HepG2 (cell line): ENCODE results near the gene ATRAID. TPM values are rescaled to one million over a fixed set of nuclear protein-coding genes. Genes with fewer than 3 reads are reported as not detected.
A peak's percentile ranks its signal among the peaks of the same experiment; 100 is the strongest.

Source experiments
- CEBPG ChIP-seq: IDR thresholded peaks from 2 replicates; pipeline ENCODE4 v1.6.1; 2016
- HES4 ChIP-seq: sonication (generic); formaldehyde crosslinking; IDR thresholded peaks from 2 replicates; pipeline ENCODE4 v1.9.0; 2021; ENCODE audit warnings: mild to moderate bottlenecking, missing genetic modification reagents, borderline replicate concordance
- MED1 ChIP-seq: sonication (generic); formaldehyde crosslinking; IDR thresholded peaks from 2 replicates; pipeline ENCODE4 v1.4.0; 2020; ENCODE audit warnings: missing genetic modification reagents
- PHF5A ChIP-seq: IDR thresholded peaks from one replicate; pipeline ENCODE4 v1.6.1; 2018; ENCODE audit warnings: low read depth, missing genetic modification reagents; ENCODE audit not compliant: unreplicated experiment
- SNAI1 ChIP-seq: sonication (generic); formaldehyde crosslinking; IDR thresholded peaks from 2 replicates; pipeline ENCODE4 v1.5.0; 2020; ENCODE audit warnings: mild to moderate bottlenecking, missing genetic modification reagents, borderline replicate concordance
- TCF7 ChIP-seq: sonication (generic); IDR thresholded peaks from 2 replicates; pipeline ENCODE4 v1.6.1; 2016; ENCODE audit warnings: antibody characterized with exemption, low read depth
- ZNF747 ChIP-seq: sonication (generic); formaldehyde crosslinking; IDR thresholded peaks from 2 replicates; pipeline ENCODE4 v1.8.1; 2023; ENCODE audit warnings: missing genetic modification reagents, mild to moderate bottlenecking, borderline replicate concordance
- ZSCAN29 ChIP-seq: sonication (generic); formaldehyde crosslinking; conservative IDR thresholded peaks from 2 replicates; pipeline ENCODE4 v1.4.0; 2020; ENCODE audit warnings: mild to moderate bottlenecking, missing genetic modification reagents
- polyA plus RNA-seq, 8 experiments: library from polyadenylated mRNA; depleted of rRNA in 3 of 8; stranded (reverse) in 7 of 8; unstranded in 1 of 8; fragments of >200 nt; fragmentation: Illumina TruSeq in 4 of 8; extraction: Trizol in 4 of 8; gene quantifications; 2 replicates each; pipeline versions ENCODE4 v1.2.1 to v1.2.3, GENCODE V29; 2011 to 2016; ENCODE audit warnings: low read depth in 4 of 8, missing spikeins in 1 of 8, mixed read lengths in 1 of 8; ENCODE audit not compliant: insufficient read depth in 1 of 8
- total RNA-seq, 5 experiments: library from RNA; depleted of rRNA; stranded (reverse); fragments of >200 nt; fragmentation: Illumina TruSeq; extraction: Trizol; gene quantifications; 2 replicates each; pipeline ENCODE4 v1.2.3, GENCODE V29; 2016; ENCODE audit warnings: low read depth in 1 of 5
- TF ChIP-seq, protein P1 (sequence below): sonication (generic); formaldehyde crosslinking; IDR thresholded peaks from 2 replicates; pipeline ENCODE4 v1.4.0; 2020; ENCODE audit warnings: missing genetic modification reagents, mild to moderate bottlenecking, borderline replicate concordance
- TF ChIP-seq, protein P2 (sequence below): sonication (generic); formaldehyde crosslinking; IDR thresholded peaks from 2 replicates; pipeline ENCODE4 v1.8.0; 2022; ENCODE audit warnings: missing genetic modification reagents, mild to moderate bottlenecking, moderate library complexity, borderline replicate concordance
- TF ChIP-seq, protein P3 (sequence below), 2 experiments: fragments of 450-650 bp in 1 of 2; sonication (generic) in 1 of 2; formaldehyde crosslinking; IDR thresholded peaks; 2 replicates each; pipeline versions ENCODE4 v1.5.0 to v1.8.0; 2020 to 2022; ENCODE audit warnings: mild to moderate bottlenecking in 1 of 2, missing genetic modification reagents in 1 of 2
- TF ChIP-seq, protein P4 (sequence below): sonication (generic); formaldehyde crosslinking; conservative IDR thresholded peaks from 2 replicates; pipeline ENCODE4 v1.4.0; 2020; ENCODE audit warnings: missing genetic modification reagents

Gene ATRAID
- total and polyA plus RNA-seq, 2 of the 13 experiments (the other 11 are each of a cell fraction or from before 2014, with no cell fraction given): 207 to 382 TPM

DNA sequence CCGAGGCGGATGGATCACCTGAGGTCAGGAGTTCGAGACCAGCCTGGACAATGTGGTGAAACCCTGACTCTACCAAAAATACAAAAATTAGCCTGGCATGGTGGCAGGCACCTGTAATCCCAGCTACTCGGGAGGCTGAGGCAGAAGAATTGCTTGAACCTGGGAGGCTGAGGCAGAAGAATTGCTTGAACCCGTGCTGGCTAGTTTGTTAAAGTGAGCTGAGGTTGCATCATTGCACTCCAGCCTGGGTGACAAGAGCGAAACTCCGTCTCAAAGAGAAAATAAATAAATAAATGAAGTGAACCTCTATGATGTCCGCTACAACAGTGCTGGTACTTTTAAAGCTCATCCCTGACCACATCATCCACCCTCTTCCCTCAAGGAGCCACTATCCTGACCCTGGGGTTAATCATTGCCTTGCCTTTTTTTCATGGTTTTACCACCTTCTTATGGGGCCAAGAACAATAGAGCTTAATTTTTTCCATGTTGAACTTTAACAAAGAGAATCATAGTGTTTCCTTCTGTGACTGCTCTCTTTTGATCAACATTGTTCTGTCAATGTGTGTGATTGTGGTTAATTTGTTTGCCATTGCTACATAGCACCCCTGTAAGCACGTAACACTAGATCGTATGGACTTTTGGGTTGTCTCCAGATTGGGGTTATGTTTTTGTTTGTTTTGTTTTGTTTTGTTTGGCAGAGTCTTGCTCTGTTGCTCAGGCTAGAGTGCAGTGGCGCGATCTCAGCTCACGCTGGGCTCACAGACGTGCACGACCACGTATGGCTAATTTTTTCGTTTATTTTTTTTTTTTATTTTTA is 17.1 kb upstream of the ATRAID start (continued):
- TF ChIP-seq MED1 (peak; percentile 76), SNAI1 (CRISPR knock-in tag) (no peak), HES4 (CRISPR knock-in tag) (no peak), ZSCAN29 (CRISPR knock-in tag) (no peak), CEBPG (CRISPR knock-in tag) (peak; percentile 70), TCF7 (peak; percentile 79), ZNF747 (no peak), PHF5A (CRISPR knock-in tag) (no peak)
- TF ChIP-seq, protein P1, sequence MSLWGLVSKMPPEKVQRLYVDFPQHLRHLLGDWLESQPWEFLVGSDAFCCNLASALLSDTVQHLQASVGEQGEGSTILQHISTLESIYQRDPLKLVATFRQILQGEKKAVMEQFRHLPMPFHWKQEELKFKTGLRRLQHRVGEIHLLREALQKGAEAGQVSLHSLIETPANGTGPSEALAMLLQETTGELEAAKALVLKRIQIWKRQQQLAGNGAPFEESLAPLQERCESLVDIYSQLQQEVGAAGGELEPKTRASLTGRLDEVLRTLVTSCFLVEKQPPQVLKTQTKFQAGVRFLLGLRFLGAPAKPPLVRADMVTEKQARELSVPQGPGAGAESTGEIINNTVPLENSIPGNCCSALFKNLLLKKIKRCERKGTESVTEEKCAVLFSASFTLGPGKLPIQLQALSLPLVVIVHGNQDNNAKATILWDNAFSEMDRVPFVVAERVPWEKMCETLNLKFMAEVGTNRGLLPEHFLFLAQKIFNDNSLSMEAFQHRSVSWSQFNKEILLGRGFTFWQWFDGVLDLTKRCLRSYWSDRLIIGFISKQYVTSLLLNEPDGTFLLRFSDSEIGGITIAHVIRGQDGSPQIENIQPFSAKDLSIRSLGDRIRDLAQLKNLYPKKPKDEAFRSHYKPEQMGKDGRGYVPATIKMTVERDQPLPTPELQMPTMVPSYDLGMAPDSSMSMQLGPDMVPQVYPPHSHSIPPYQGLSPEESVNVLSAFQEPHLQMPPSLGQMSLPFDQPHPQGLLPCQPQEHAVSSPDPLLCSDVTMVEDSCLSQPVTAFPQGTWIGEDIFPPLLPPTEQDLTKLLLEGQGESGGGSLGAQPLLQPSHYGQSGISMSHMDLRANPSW (CRISPR knock-in tag): no peak
- TF ChIP-seq, protein P2, sequence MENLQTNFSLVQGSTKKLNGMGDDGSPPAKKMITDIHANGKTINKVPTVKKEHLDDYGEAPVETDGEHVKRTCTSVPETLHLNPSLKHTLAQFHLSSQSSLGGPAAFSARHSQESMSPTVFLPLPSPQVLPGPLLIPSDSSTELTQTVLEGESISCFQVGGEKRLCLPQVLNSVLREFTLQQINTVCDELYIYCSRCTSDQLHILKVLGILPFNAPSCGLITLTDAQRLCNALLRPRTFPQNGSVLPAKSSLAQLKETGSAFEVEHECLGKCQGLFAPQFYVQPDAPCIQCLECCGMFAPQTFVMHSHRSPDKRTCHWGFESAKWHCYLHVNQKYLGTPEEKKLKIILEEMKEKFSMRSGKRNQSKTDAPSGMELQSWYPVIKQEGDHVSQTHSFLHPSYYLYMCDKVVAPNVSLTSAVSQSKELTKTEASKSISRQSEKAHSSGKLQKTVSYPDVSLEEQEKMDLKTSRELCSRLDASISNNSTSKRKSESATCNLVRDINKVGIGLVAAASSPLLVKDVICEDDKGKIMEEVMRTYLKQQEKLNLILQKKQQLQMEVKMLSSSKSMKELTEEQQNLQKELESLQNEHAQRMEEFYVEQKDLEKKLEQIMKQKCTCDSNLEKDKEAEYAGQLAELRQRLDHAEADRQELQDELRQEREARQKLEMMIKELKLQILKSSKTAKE: no peak
- TF ChIP-seq, protein P3, sequence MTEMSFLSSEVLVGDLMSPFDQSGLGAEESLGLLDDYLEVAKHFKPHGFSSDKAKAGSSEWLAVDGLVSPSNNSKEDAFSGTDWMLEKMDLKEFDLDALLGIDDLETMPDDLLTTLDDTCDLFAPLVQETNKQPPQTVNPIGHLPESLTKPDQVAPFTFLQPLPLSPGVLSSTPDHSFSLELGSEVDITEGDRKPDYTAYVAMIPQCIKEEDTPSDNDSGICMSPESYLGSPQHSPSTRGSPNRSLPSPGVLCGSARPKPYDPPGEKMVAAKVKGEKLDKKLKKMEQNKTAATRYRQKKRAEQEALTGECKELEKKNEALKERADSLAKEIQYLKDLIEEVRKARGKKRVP (CRISPR knock-in tag; IDR thresholded peaks at IDR 0.05): peak in 1 of 2 experiments; percentile 85; a peak in 2 of 4 replicates
- TF ChIP-seq, protein P4, sequence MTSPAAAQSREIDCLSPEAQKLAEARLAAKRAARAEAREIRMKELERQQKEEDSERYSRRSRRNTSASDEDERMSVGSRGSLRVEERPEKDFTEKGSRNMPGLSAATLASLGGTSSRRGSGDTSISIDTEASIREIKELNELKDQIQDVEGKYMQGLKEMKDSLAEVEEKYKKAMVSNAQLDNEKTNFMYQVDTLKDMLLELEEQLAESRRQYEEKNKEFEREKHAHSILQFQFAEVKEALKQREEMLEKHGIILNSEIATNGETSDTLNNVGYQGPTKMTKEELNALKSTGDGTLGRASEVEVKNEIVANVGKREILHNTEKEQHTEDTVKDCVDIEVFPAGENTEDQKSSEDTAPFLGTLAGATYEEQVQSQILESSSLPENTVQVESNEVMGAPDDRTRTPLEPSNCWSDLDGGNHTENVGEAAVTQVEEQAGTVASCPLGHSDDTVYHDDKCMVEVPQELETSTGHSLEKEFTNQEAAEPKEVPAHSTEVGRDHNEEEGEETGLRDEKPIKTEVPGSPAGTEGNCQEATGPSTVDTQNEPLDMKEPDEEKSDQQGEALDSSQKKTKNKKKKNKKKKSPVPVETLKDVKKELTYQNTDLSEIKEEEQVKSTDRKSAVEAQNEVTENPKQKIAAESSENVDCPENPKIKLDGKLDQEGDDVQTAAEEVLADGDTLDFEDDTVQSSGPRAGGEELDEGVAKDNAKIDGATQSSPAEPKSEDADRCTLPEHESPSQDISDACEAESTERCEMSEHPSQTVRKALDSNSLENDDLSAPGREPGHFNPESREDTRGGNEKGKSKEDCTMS (CRISPR knock-in tag): no peak
